Activated naive CD8-positive, alpha-beta T cell treated with anti-CD3 and anti-CD28 coated beads, Interleukin-2, amount 50 U/mL, for 24 hours (primary cell): ENCODE results near the gene BTBD18.
A peak's percentile ranks its signal among the peaks of the same experiment; 100 is the strongest.

Experiments
- ATAC-seq: fragments of 150-1000 bp; cut with Tn5 transposase; one replicate; pipeline ENCODE4 v1.10.0; 2021
- DNase-seq: peaks from one replicate; pipeline ENCODE4 v3.0.0; 2021
- H3K27ac Mint-ChIP-seq: one replicate; pipeline ENCODE4 v1.8.0; 2021; ENCODE audit warnings: mild to moderate bottlenecking, mixed read lengths
- H3K27me3 Mint-ChIP-seq: one replicate; pipeline ENCODE4 v1.8.0; 2021; ENCODE audit warnings: mixed read lengths
- H3K36me3 Mint-ChIP-seq: one replicate; pipeline ENCODE4 v1.8.0; 2021; ENCODE audit warnings: low read depth, mixed read lengths
- H3K4me1 Mint-ChIP-seq: one replicate; pipeline ENCODE4 v1.8.0; 2021; ENCODE audit warnings: mixed read lengths
- H3K4me3 Mint-ChIP-seq: one replicate; pipeline ENCODE4 v1.8.0; 2021; ENCODE audit warnings: mild to moderate bottlenecking, moderate library complexity, mixed read lengths
- H3K9me3 Mint-ChIP-seq: one replicate; pipeline ENCODE4 v1.8.0; 2021; ENCODE audit warnings: mixed read lengths

The BTBD18 gene

DNA sequence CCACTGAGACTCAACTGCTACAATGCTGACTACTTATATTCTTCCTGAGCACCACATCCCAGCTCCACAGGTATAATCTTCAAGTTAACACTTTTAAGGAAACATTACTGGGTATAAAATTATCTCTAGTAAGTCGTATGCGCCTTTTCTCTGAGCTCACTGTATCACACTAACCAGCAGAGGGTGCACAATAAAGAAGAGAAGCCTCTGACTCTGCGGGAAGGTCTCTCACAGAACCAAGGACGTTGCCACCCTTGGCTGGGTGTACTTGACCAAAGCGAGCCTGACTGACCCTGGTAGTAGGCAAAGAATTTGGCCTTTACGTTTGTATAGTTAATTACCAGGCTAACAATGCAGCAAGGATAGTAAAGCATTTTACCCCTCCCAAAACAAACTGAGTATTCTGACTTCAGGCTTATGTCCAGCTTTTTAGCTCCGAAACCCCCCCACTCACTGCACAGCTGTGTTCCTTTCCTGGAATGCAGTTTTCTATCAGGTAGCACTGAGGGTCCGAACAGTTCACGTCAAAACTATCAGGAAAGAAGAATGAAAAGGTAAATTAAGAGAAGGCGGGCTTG, at the start of gene BTBD18:
TSS of gene BTBD18 (minus strand) at position 144 of the 578 bp plus-strand sequence. CDS start 631 bp downstream, outside the sequence.
- Mint-ChIP-seq H3K4me3 (no peak within 1 kb of the TSS), H3K27ac (no peak within 1 kb of the TSS), H3K36me3 (peaks cover 13% of the 10 kb centered on the region), H3K4me1 (peaks cover 7% of the 10 kb centered on the region), H3K9me3 (no peaks in the 10 kb centered on the region), H3K27me3 (no peaks in the 10 kb centered on the region)
- DNase-seq = no peak
- peak; percentile 47 for ATAC-seq

DNA sequence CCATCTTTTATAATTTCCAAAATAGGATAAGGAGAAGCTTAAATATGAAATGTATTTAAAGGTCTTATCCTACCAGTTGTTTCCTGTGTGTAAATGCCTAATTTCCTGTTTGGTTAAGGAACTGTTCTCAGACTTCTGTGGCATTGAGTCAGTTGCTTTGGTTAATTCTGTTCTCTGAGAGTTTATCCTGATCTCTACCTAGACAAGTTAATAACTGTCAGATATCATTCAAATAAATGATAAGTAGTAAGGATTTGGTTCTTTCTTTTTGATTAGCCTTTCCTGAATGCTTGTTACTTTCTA, 49.5 kb upstream of the BTBD18 start:
- no peak overlapping the region for H3K4me3 Mint-ChIP-seq
- DNase-seq (no peak), ATAC-seq (no peak)
- H3K9me3 Mint-ChIP-seq = no peaks in the 10 kb centered on the region
- peak overlapping the region; percentile 55 for H3K27ac Mint-ChIP-seq
- peaks cover 10% of the 10 kb centered on the region for H3K36me3 Mint-ChIP-seq
- H3K27me3 Mint-ChIP-seq = no peaks in the 10 kb centered on the region
- H3K4me1 Mint-ChIP-seq = peaks cover 24% of the 10 kb centered on the region

DNA sequence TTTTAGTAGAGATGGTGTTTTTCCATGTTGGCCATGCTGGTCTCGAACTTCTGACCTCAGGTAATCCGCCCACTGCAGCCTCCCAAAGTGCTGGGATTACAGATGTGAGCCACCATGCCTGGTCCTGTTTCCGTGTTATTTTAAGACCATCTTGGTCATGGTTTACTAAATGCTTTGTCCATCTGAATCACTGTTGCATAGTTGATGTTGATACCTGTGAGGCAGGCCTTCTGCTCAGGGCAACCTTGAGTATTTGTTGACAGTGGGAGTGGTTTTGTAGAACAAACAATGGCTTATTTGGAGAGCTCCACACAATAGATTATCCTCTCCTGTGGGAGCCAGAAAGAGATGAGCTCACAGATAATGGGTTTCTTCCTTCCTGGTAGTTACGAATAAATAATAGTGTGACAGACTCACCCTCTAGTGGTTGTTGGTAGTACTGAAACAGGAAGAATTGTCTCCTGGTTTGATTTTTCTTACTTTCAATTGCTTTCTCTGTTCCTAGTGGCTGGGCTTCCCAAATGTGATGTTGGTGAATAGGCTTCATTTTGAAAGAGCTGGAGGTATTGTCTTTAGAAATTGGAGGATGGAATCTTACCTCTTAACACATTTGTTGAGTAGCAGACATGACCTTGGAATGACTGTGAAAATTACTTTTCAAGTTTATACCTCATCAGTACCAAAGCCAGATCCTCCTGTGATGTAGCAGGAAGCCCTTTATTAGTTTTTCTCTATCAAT, 49.0 kb upstream of the BTBD18 start:
- H3K36me3 Mint-ChIP-seq = peaks cover 12% of the 10 kb centered on the region
- H3K27me3 Mint-ChIP-seq = no peaks in the 10 kb centered on the region
- peak; percentile 85 for ATAC-seq
- DNase-seq = no peak
- H3K27ac Mint-ChIP-seq = peak overlapping the region; percentile 55
- peaks cover 24% of the 10 kb centered on the region for H3K4me1 Mint-ChIP-seq
- H3K9me3 Mint-ChIP-seq = no peaks in the 10 kb centered on the region
- H3K4me3 Mint-ChIP-seq = no peak overlapping the region

DNA sequence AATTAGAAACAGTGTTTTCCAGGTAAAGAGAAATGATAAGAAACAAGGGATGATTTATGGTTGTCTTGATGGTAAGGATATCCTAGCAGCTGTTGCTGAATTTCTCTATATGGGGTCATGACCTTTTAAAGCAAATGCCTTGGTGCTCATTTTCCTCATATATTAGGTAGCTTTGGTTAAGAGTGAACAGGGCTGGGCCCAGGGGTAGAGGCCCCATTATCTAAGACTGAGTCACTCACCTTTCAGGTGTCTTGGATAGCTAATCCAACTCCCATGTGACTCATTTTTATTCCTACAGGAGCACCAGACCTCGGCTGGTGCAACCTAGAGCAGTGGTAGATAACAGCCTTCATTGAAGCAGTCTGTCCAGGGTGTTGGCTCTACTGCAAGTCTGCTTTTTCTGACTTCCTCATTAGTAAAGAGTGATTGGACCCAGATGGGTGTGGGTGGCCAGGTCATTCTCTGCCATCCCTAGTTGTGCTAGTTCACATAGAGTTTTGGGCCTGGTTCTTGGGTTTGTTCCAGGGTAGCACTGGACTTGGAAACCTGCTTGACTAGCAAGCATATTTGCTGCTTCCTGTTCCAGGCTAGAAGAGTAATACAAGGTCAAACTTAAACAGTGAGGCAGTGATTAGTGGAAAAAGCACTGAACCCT, 47.4 kb upstream of the BTBD18 start:
- Mint-ChIP-seq H3K9me3 (no peaks in the 10 kb centered on the region), H3K27me3 (no peaks in the 10 kb centered on the region), H3K27ac (peak overlapping the region; percentile 70), H3K36me3 (peaks cover 10% of the 10 kb centered on the region), H3K4me3 (no peak overlapping the region), H3K4me1 (peaks cover 27% of the 10 kb centered on the region)
- DNase-seq (no peak), ATAC-seq (peak; percentile 15)

GRCh38 chr11:57793351-57794115, 41.9 kb upstream of the BTBD18 start:
- ATAC-seq = no peak
- Mint-ChIP-seq H3K4me1 (peaks cover 39% of the 10 kb centered on the region), H3K36me3 (peaks cover 11% of the 10 kb centered on the region), H3K27ac (peak overlapping the region; percentile 92), H3K9me3 (no peaks in the 10 kb centered on the region), H3K4me3 (peak overlapping the region; percentile 70), H3K27me3 (peaks cover 3% of the 10 kb centered on the region)
- no peak for DNase-seq

DNA sequence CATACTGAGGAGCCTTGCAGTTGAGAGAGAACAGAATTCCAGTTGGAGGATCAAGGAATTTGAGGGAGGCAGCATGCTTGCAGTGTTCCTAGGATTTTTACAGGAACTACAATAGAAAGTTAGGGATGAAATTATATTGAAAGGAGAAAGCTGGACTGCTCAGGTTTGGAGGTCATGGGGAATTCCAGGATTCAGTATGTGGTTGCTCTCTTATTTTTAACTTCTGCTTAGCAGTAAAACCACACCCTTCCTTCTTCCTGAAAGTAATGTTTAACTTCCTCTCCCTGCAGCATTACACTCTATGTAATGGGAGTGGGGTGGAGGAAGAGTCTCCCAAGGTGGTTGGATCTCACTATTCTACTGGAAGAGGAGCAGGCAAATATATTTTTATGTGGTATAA, 41.3 kb upstream of the BTBD18 start:
- peaks cover 36% of the 10 kb centered on the region for H3K4me1 Mint-ChIP-seq
- peaks cover 3% of the 10 kb centered on the region for H3K27me3 Mint-ChIP-seq
- no peak for DNase-seq
- no peak for ATAC-seq
- H3K4me3 Mint-ChIP-seq = peak overlapping the region; percentile 70
- H3K9me3 Mint-ChIP-seq = no peaks in the 10 kb centered on the region
- H3K36me3 Mint-ChIP-seq = peaks cover 11% of the 10 kb centered on the region
- peak overlapping the region; percentile 92 for H3K27ac Mint-ChIP-seq

- Mint-ChIP-seq H3K27ac (peak overlapping the region; percentile 92), H3K36me3 (peaks cover 11% of the 10 kb centered on the region), H3K4me1 (peaks cover 36% of the 10 kb centered on the region), H3K27me3 (peaks cover 3% of the 10 kb centered on the region), H3K9me3 (no peaks in the 10 kb centered on the region), H3K4me3 (peak overlapping the region; percentile 70)
- DNase-seq (peak; percentile 78), ATAC-seq (peak; percentile 92)
Observed at GRCh38 chr11:57792060-57792541, 40.5 kb upstream of the BTBD18 start.

GRCh38 chr11:57791321-57792059, 39.9 kb upstream of the BTBD18 start:
- Mint-ChIP-seq H3K4me1 (peaks cover 39% of the 10 kb centered on the region), H3K27ac (peak overlapping the region; percentile 92), H3K27me3 (peaks cover 3% of the 10 kb centered on the region), H3K9me3 (no peaks in the 10 kb centered on the region), H3K36me3 (peaks cover 8% of the 10 kb centered on the region), H3K4me3 (peak overlapping the region; percentile 70)
- ATAC-seq = no peak
- no peak for DNase-seq

- H3K36me3 Mint-ChIP-seq = peaks cover 4% of the 10 kb centered on the region
- H3K4me3 Mint-ChIP-seq = no peak overlapping the region
- H3K27ac Mint-ChIP-seq = no peak overlapping the region
- no peaks in the 10 kb centered on the region for H3K9me3 Mint-ChIP-seq
- peaks cover 32% of the 10 kb centered on the region for H3K4me1 Mint-ChIP-seq
- ATAC-seq = no peak
- peaks cover 3% of the 10 kb centered on the region for H3K27me3 Mint-ChIP-seq
- DNase-seq = no peak
Observed at GRCh38 chr11:57788703-57789088, 37.1 kb upstream of the BTBD18 start.

- peaks cover 3% of the 10 kb centered on the region for H3K27me3 Mint-ChIP-seq
- no peak overlapping the region for H3K27ac Mint-ChIP-seq
- DNase-seq = no peak
- no peaks in the 10 kb centered on the region for H3K9me3 Mint-ChIP-seq
- ATAC-seq = no peak
- H3K4me3 Mint-ChIP-seq = no peak overlapping the region
- H3K4me1 Mint-ChIP-seq = peaks cover 26% of the 10 kb centered on the region
- peaks cover 4% of the 10 kb centered on the region for H3K36me3 Mint-ChIP-seq
Observed at GRCh38 chr11:57787920-57788702, 36.5 kb upstream of the BTBD18 start.

DNA sequence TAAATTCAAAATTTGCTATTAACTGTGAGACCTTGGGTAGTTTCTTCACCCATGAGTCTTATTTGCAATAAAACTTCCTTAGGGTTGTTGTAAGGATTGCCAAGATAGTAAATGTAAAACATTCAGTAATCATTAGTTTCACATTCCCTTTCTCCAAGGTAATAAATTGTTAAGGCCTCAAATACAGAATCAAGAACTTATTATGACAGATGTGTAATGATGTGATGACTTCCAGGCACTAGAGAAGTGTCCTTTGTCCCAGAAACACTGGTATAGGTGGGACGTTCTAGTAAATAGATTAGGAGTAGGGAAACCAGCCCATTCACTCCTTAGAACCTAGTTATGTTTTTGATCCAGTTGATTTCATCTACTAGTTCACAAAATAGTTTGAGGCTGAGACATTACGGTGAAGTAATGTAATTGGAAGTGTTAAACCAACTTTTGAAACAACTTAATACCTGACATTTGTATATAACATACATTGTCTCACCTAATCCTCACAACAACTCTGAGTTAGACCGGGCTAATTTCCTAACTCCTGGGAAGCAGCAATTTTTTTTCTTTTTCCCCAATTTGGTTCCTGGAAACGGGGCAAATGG, 35.5 kb upstream of the BTBD18 start:
- ATAC-seq = no peak
- H3K4me1 Mint-ChIP-seq = peaks cover 19% of the 10 kb centered on the region
- peaks cover under 1% of the 10 kb centered on the region for H3K27me3 Mint-ChIP-seq
- no peaks in the 10 kb centered on the region for H3K9me3 Mint-ChIP-seq
- H3K36me3 Mint-ChIP-seq = peaks cover 2% of the 10 kb centered on the region
- H3K4me3 Mint-ChIP-seq = no peak overlapping the region
- no peak overlapping the region for H3K27ac Mint-ChIP-seq
- no peak for DNase-seq

DNA sequence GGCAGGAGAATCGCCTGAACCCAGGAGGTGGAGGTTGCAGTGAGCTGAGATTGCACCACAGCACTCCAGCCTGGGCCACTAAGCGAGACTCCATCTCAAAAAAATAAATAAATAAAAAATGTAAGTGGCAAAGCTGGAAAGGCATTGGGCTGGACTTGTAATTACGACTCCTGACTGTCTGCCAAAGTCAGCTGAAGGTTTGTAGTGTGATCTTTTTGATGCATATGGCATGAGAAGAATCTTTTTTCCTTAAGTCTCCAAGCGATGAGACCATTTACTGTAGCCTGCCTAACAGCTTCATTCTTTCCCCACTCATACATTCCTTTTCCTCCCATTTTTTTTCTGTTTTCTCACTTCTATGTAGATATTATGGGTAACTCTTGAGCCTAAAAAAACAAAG, 34.8 kb upstream of the BTBD18 start:
- Mint-ChIP-seq H3K9me3 (no peaks in the 10 kb centered on the region), H3K4me3 (no peak overlapping the region), H3K36me3 (no peaks in the 10 kb centered on the region), H3K27me3 (no peaks in the 10 kb centered on the region), H3K27ac (no peak overlapping the region), H3K4me1 (peaks cover 19% of the 10 kb centered on the region)
- DNase-seq (no peak), ATAC-seq (no peak)

DNA sequence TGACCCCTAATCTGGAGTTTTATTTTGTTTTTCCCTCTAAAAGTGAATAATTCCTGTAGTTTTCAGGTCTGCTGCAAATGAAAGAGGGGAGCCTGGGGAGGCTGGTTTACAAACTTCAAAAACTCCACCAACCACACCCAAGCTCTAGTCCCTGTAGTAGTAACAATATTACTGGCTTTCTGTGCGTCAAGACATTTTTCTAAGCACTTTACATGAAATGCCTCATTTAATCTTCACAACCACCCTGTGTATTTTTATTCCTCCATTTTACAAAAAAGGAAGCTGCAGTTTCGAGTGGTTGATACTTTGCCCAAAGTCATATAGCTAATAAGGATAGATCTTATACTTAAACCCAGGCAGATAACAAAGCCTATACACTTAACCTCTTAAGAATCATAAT, 33.5 kb upstream of the BTBD18 start:
- Mint-ChIP-seq H3K27ac (no peak overlapping the region), H3K27me3 (no peaks in the 10 kb centered on the region), H3K4me1 (peaks cover 15% of the 10 kb centered on the region), H3K9me3 (no peaks in the 10 kb centered on the region), H3K36me3 (no peaks in the 10 kb centered on the region), H3K4me3 (no peak overlapping the region)
- DNase-seq (no peak), ATAC-seq (no peak)
